Upper lobe of left lung (tissue), 4 donors: Measurements from ENCODE around the gene RGR.

ENCODE experiments used
- EP300 ChIP-seq, 4 donors: sonication (generic); formaldehyde crosslinking; IDR thresholded peaks; one replicate each; pipeline ENCODE4 v1.5.1; 2017; ENCODE audit warnings: antibody characterized with exemption in 4 of 4, control low read depth in 2 of 4
- TF ChIP-seq, protein P1 (sequence below), 6 experiments: fragments of 450-650 bp in 4 of 6; fragments of 200-600 bp in 2 of 6; sonication (generic) in 2 of 6; IDR thresholded peaks; one replicate each; pipeline ENCODE4 v1.5.1; 2016 to 2019; ENCODE audit warnings: antibody characterized with exemption in 6 of 6

- TF ChIP-seq, protein P1, sequence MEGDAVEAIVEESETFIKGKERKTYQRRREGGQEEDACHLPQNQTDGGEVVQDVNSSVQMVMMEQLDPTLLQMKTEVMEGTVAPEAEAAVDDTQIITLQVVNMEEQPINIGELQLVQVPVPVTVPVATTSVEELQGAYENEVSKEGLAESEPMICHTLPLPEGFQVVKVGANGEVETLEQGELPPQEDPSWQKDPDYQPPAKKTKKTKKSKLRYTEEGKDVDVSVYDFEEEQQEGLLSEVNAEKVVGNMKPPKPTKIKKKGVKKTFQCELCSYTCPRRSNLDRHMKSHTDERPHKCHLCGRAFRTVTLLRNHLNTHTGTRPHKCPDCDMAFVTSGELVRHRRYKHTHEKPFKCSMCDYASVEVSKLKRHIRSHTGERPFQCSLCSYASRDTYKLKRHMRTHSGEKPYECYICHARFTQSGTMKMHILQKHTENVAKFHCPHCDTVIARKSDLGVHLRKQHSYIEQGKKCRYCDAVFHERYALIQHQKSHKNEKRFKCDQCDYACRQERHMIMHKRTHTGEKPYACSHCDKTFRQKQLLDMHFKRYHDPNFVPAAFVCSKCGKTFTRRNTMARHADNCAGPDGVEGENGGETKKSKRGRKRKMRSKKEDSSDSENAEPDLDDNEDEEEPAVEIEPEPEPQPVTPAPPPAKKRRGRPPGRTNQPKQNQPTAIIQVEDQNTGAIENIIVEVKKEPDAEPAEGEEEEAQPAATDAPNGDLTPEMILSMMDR (IDR thresholded peaks at IDR 0.05), result no peak
- TF ChIP-seq EP300 (IDR thresholded peaks at IDR 0.05), result no peak
Observed at GRCh38 chr10:84208023-84208422, 36.8 kb upstream of the RGR start.
